ENCODE measurements around the gene MAP3K20.

DNA sequence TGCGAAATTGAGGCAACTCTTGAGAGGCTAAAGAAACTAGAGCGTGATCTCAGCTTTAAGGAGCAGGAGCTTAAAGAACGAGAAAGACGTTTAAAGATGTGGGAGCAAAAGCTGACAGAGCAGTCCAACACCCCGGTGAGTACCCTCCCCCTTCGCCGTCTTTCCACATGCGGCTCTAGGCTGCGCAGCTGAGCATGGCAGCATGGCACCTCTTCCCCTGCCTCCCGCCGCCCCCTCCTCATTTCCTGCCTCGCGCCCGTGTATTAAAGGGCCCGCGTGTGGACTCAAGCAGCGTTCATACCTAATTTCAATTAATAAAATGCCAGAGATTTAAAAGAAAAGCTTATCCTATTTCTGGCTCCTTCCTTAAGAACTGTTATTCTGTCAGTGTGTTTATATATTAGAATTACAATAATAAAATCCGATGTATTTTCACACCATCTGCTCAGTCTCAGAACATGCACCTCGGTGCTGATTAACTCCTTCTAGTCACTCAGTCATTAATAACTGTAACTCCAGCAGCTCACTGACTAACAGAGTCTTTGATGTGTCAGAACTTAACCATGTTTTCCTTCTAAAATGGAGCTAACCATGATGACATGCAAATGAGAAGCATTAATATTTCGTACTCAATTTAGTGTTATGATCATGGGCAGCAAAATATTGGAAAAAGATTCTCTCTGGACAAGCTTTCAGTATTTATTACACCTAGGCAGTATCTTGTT, 141.6 kb downstream of the MAP3K20 start:
- TF ChIP-seq, protein P1, sequence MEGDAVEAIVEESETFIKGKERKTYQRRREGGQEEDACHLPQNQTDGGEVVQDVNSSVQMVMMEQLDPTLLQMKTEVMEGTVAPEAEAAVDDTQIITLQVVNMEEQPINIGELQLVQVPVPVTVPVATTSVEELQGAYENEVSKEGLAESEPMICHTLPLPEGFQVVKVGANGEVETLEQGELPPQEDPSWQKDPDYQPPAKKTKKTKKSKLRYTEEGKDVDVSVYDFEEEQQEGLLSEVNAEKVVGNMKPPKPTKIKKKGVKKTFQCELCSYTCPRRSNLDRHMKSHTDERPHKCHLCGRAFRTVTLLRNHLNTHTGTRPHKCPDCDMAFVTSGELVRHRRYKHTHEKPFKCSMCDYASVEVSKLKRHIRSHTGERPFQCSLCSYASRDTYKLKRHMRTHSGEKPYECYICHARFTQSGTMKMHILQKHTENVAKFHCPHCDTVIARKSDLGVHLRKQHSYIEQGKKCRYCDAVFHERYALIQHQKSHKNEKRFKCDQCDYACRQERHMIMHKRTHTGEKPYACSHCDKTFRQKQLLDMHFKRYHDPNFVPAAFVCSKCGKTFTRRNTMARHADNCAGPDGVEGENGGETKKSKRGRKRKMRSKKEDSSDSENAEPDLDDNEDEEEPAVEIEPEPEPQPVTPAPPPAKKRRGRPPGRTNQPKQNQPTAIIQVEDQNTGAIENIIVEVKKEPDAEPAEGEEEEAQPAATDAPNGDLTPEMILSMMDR (IDR thresholded peaks at IDR 0.05), result no peak
- TF ChIP-seq POLR2A (IDR thresholded peaks at IDR 0.05) (no peak), EP300 (IDR thresholded peaks at IDR 0.05) (no peak), POLR2AphosphoS5 (IDR thresholded peaks at IDR 0.05) (no peak)
